Endodermal cell (in vitro differentiated cells): Measurements from ENCODE around the gene CCDC28A. TPM values are rescaled to one million over a fixed set of nuclear protein-coding genes. Genes with fewer than 3 reads are reported as not detected.

ENCODE experiments used
- DNase-seq: peaks from one replicate; pipeline ENCODE4 v3.0.0-alpha.2; 2017
- H3K27ac ChIP-seq: 2 replicates; pipeline ENCODE4 v1.5.1; 2013; ENCODE audit warnings: mild to moderate bottlenecking, low read depth, low read length, moderate library complexity
- H3K27me3 ChIP-seq: 2 replicates; pipeline ENCODE4 v1.6.1; 2013; ENCODE audit warnings: mild to moderate bottlenecking, low read length, moderate library complexity; ENCODE audit not compliant: insufficient read depth, control insufficient read depth, poor library complexity, severe bottlenecking
- H3K36me3 ChIP-seq: 2 replicates; pipeline ENCODE4 v1.7.0; 2013; ENCODE audit warnings: mild to moderate bottlenecking, low read length, moderate library complexity; ENCODE audit not compliant: control insufficient read depth, insufficient read depth
- H3K4me1 ChIP-seq: one replicate; pipeline ENCODE4 v1.7.0; 2013; ENCODE audit warnings: low read length; ENCODE audit not compliant: control insufficient read depth, insufficient read depth
- H3K4me3 ChIP-seq: 2 replicates; pipeline ENCODE4 v1.5.1; 2013; ENCODE audit warnings: mild to moderate bottlenecking, low read length, moderate library complexity
- H3K9ac ChIP-seq: 2 replicates; pipeline ENCODE4 v1.6.1; 2013; ENCODE audit warnings: mild to moderate bottlenecking, low read length, moderate library complexity; ENCODE audit not compliant: poor library complexity, severe bottlenecking; ENCODE audit errors: extremely low read depth
- H3K9me3 ChIP-seq: 2 replicates; pipeline ENCODE4 v1.6.1; 2013; ENCODE audit warnings: mild to moderate bottlenecking, low read length, moderate library complexity; ENCODE audit not compliant: control insufficient read depth
- H3K27ac Mint-ChIP-seq: 2 replicates; pipeline ENCODE4 v1.8.0; 2020; ENCODE audit warnings: mixed read lengths
- H3K27me3 Mint-ChIP-seq: 2 replicates; pipeline ENCODE4 v1.8.0; 2021; ENCODE audit warnings: mild to moderate bottlenecking, mixed read lengths; ENCODE audit not compliant: insufficient read depth
- H3K36me3 Mint-ChIP-seq: 2 replicates; pipeline ENCODE4 v1.8.0; 2020; ENCODE audit warnings: low read depth, mixed read lengths
- H3K4me1 Mint-ChIP-seq: 2 replicates; pipeline ENCODE4 v1.8.0; 2020; ENCODE audit warnings: mixed read lengths
- H3K4me3 Mint-ChIP-seq: 2 replicates; pipeline ENCODE4 v1.8.0; 2020; ENCODE audit warnings: mild to moderate bottlenecking, moderate library complexity, mixed read lengths
- H3K9me3 Mint-ChIP-seq: 2 replicates; pipeline ENCODE4 v1.8.0; 2020; ENCODE audit warnings: mild to moderate bottlenecking, mixed read lengths
- CTCF ChIP-seq: fragments of 200-600 bp; sonication (generic); conservative IDR thresholded peaks from 2 replicates; pipeline ENCODE4 v1.5.0; 2021; ENCODE audit warnings: antibody characterized with exemption, mild to moderate bottlenecking
- WGBS, 2 experiments: methylation state at CpG; one replicate each; pipeline versions ENCODE4 v1.1.5 to v1.1.7; 2013; ENCODE audit warnings: missing lambda C conversion rate in 2 of 2, mixed read lengths in 1 of 2; ENCODE audit not compliant: insufficient coverage in 1 of 2, insufficient read length in 1 of 2; 5-methylcytosine and 5-hydroxymethylcytosine counted together
- total RNA-seq, 2 donors: library from RNA; stranded (reverse); fragmentation: NEBNext Ultra II Directional in 1 of 2; extraction: Animal tissue kit (Norgen Biotek cat#: 25700) in 1 of 2; gene quantifications; 2 replicates in 1 of 2; 3 replicates in 1 of 2; pipeline ENCODE4 v1.2.1, GENCODE V29; 2021

The CCDC28A gene
- total RNA-seq, 2 donors from 2014 or later, result 10.6 to 12.3 TPM

- Mint-ChIP-seq H3K4me3 (no peak overlapping the region), H3K27ac (no peak overlapping the region), H3K4me1 (no peaks in the 10 kb centered on the region), H3K9me3 (no peaks in the 10 kb centered on the region), H3K27me3 (no peaks in the 10 kb centered on the region), H3K36me3 (peaks cover 11% of the 10 kb centered on the region)
- no peaks in the 10 kb centered on the region for H3K9me3 ChIP-seq
- no peak overlapping the region for H3K4me3 ChIP-seq
- H3K4me1 ChIP-seq, result no peaks in the 10 kb centered on the region
- 93 to 95% methylated on average over 4 of the region's 4 CpGs for WGBS, 2 experiments
- no peak overlapping the region for H3K27ac ChIP-seq
- DNase-seq, result no peak
- no peaks in the 10 kb centered on the region for H3K36me3 ChIP-seq
- H3K9ac ChIP-seq, result no peak overlapping the region
- TF ChIP-seq CTCF, result no peak
- no peaks in the 10 kb centered on the region for H3K27me3 ChIP-seq
These were observed 11.5 kb downstream of the CCDC28A start for GRCh38 chr6:138785079-138785478.

GRCh38 chr6:138785980-138786379, 12.4 kb downstream of the CCDC28A start:
- no peaks in the 10 kb centered on the region for H3K27me3 ChIP-seq
- H3K4me1 ChIP-seq, result no peaks in the 10 kb centered on the region
- no peaks in the 10 kb centered on the region for H3K9me3 Mint-ChIP-seq
- no peaks in the 10 kb centered on the region for H3K36me3 ChIP-seq
- no peaks in the 10 kb centered on the region for H3K9me3 ChIP-seq
- TF ChIP-seq CTCF, result no peak
- WGBS, 2 experiments, result 89 to 92% methylated on average over 3 of the region's 3 CpGs
- H3K27ac Mint-ChIP-seq, result no peak overlapping the region
- no peak overlapping the region for H3K27ac ChIP-seq
- DNase-seq, result no peak
- H3K4me1 Mint-ChIP-seq, result no peaks in the 10 kb centered on the region
- H3K36me3 Mint-ChIP-seq, result peaks cover 11% of the 10 kb centered on the region
- no peak overlapping the region for H3K9ac ChIP-seq
- H3K4me3 ChIP-seq, result no peak overlapping the region
- no peaks in the 10 kb centered on the region for H3K27me3 Mint-ChIP-seq
- H3K4me3 Mint-ChIP-seq, result no peak overlapping the region

GRCh38 chr6:138787138-138787537, 13.6 kb downstream of the CCDC28A start:
- no peaks in the 10 kb centered on the region for H3K4me1 Mint-ChIP-seq
- Histone ChIP-seq H3K27me3 (no peaks in the 10 kb centered on the region), H3K9ac (no peak overlapping the region), H3K36me3 (no peaks in the 10 kb centered on the region), H3K27ac (no peak overlapping the region), H3K4me1 (no peaks in the 10 kb centered on the region), H3K9me3 (no peaks in the 10 kb centered on the region), H3K4me3 (no peak overlapping the region)
- WGBS, 2 experiments, result 71% methylated on average over 1 of the region's 1 CpG; no CpG with 5 or more reads in 1 of the 2 experiments
- no peak for DNase-seq
- no peaks in the 10 kb centered on the region for H3K9me3 Mint-ChIP-seq
- H3K4me3 Mint-ChIP-seq, result no peak overlapping the region
- peaks cover 13% of the 10 kb centered on the region for H3K36me3 Mint-ChIP-seq
- H3K27me3 Mint-ChIP-seq, result no peaks in the 10 kb centered on the region
- H3K27ac Mint-ChIP-seq, result no peak overlapping the region
- no peak for TF ChIP-seq CTCF
